EH (cell line): ENCODE data around the gene DCAF8.
"Not testable (repeated sequence)": the region's sequence is repeated elsewhere in the genome, so short reads cannot be mapped to it uniquely, and the experiment has no call there.

Experiments
- DNase-seq: peaks from one replicate; pipeline ENCODE4 v3.0.0-alpha.2; 2015; ENCODE audit warnings: low read depth

The DCAF8 gene

GRCh38 chr1:160261893-160262794 lies at the start of gene DCAF8:
TSS of gene DCAF8 (minus strand) at chr1:160262549. CDS start at chr1:160244008, 18,541 bp downstream.
- peak; percentile 97 for DNase-seq

DNA sequence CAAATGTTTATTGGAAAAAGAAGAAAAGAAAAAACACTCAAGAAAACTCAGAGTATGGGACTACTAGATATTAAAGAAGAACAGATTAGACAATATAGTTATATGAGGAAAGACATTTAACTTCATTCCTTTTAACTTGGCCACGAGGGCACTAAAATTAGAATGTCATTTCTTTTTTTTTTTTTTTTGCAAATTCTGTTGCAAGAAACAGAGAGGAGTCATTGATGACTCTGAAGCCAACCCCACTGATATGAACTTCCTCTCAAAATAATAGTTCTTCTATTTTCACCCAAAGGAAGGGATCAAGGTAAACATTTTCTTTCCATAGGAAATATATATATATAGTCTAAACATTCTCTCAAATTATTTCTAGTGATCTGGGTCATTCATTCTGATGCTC lies 47.2 kb upstream of the DCAF8 start:
- DNase-seq, result peak; percentile 13

DNA sequence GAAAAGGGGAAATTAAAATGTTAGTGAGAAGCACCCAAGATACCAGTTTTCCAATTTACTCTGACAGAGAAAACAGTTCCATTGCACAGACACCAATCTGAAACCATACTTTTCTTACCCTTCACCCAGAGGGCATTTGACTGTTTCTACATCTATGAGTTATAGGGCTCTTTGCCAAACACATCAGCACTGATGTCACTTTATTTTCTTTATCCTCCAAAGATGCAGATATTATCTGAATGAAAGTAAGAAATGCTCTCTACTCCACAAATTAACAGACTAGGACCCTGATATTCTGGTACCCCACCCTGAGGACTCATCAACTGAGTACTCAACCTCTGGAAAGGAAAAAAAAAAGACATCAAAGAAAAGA lies 46.8 kb upstream of the DCAF8 start:
- peak; percentile 72 for DNase-seq

GRCh38 chr1:160308451-160309184 lies 46.3 kb upstream of the DCAF8 start:
- peak; percentile 13 for DNase-seq

GRCh38 chr1:160307118-160307791 lies 44.9 kb upstream of the DCAF8 start:
- no peak for DNase-seq

DNA sequence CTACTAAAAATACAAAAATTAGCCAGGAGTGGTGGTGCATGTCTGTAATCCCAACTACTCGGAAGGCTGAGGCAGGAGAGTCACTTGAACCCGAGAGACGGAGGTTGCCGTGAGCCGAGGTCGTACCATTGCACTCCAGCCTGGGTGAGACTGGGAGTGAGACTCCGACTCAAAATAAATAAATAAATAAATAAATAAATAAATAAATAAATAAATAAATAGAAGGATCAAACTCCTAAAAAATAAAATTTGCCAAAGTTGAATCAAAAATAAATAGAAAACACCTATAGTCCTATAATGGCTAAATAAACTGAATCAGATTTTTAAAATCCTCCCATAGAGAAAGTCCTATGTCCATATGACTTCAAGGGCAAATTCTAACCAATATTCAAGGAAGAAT lies 37.8 kb upstream of the DCAF8 start:
- no peak for DNase-seq

DNA sequence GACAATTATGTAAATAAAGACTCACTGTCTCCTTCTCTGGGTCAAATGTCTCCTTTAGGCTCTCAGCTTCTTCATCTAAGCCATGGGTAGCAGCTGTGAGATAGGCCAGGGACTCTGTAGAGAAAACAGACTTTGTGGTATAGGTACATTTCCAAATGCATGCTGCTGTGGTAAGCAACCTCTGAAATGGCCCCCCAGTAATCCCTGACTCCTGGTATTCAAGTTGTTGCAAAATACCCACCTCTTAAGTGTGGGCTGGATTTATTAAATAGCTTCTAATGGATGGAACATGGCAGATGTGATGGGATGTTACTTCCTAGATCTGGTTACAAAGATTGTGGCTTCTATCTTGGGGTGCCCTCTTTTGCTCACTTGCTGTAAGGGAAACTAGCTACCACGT lies 33.7 kb upstream of the DCAF8 start:
- DNase-seq, result no peak

GRCh38 chr1:160293020-160293968 lies 30.9 kb upstream of the DCAF8 start:
- no peak for DNase-seq

DNA sequence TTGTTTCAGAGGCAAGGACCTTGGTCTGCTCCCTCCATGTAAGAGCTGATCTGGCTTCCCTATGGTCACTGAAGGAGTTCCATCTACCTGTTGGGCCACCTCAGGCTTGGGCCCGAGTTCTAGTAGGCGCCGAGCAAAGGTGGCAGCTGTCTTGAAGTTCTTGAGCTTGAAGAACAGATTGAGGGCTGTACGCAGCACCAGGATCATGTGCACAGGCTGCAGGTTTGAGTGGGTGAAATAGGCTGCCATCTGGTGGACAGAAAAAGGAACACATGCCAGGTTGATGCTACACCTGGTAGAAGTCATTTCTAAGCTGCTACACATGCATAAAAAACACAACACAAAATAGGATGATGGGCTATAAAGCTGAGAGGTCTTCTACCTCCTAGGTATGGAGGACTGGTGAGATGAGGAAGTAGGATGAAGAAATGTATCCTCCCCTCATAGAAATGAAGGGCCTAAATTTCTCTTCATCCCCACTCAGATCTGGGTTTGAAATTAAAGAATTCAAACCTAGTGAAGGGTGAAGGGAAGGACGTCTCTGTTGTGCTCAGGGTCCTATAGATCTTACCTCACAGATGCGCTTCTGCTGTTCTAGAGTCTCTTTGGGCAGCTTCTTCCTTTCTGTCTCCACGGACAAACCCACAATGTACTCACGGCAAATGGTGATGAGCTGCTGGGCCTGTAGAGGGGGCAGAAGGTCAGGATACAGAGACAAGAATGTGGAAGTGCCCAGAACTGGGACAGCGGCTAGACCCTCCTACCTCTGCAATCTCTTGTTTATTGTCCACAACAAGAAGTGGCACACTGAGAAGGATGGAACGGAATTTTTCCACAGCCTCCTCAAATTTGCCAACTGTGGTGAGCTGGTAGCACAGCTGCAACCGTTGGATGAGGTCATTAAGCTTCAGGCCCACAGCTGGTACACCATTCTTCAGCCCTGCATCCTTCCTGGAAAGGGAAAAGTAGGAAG lies 29.2 kb upstream of the DCAF8 start:
- DNase-seq, result peak; percentile 67

DNA sequence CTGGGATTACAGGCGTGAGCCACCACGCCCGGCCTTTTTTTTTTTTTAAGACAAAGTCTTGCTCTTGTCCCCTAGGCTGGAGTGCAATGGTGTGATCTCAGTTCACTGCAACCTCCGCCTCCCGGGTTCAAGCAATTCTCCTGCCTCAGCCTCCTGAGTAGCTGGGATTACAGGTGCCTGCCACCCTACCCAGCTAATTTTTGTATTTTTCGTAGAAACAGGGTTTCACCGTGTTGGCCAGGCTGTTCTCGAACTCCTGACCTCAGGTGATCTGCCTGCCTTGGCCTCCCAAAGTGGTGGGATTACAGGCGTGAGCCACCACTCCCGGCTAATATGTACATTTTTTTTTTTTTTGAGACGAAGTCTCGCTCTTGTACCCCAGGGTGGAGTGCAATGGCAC lies 25.4 kb upstream of the DCAF8 start:
- not testable (repeated sequence) for DNase-seq

- DNase-seq, result no peak
These were observed 23.2 kb upstream of the DCAF8 start for GRCh38 chr1:160285506-160285905.

- DNase-seq, result peak; percentile 93
These were observed 22.5 kb upstream of the DCAF8 start, which contains the start of gene PEX19 for GRCh38 chr1:160284782-160285344. TSS of gene PEX19 (minus strand) at chr1:160285133. CDS start at chr1:160285124, 9 bp downstream.

DNA sequence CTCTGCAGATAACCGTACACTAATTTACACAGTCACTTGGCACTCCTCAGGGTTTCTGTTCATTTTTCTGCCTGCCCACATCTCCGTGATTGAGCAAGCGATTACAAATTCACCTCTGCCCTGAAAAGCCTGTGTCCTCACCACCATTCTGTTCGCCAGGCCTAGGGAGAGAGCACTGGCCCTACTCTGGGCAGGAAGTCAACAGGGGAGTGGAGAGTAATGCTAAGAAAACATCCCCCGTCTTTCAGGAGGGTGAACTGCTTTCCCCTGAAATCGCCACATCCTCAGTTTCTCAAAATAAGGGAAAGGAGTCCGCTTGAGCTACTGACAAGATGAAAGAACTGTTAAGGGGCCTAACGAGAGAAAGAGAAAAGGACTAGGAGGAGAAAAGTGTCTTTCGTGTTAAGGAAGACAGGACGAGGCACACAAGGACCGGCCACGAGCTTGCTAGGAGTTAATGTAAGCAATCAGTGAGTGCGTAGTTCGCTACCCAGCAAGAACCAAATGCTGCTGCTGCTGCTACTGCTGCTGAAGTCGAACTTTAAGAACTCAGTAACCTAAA lies 22.0 kb upstream of the DCAF8 start:
- DNase-seq, result peak; percentile 78

DNA sequence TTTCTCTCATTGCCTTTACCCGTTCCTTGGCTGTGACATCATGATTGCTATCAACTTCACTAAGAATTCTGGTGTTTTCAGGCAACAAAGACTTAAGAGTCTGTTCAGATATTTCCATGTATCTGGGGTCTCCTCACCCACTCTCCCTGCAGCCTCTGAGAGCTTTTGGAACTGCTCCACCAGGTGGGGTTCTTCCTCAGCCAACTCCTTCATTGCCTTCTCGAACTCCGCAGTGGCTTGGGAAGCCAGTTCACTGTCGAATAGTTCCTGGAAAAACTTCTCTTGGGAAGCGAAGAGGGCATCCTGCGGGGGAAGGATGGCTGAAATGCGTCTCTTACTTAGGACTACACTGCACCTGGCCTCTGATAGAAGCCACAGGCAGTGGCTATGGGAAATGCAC lies 20.5 kb upstream of the DCAF8 start:
- no peak for DNase-seq

DNA sequence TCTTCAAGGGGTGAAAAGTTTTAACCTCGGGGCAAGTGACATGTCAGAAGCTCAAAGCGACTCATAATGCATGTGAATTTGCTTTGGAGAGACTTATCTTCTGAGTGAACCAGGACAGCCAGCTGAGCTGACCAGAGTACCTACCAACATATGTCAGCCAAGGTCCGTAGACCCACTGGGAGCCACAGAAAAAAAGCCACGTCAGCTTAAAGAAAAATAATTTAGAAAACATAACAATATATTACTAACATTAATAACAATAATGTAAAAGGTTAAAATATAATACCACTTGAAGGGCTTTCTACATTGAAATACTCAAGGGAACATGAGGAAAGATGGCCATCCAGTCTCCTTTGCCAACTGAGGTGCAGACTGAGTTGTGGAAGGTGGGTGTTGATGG lies 15.6 kb upstream of the DCAF8 start:
- no peak for DNase-seq

- no peak for DNase-seq
These were observed 15.0 kb upstream of the DCAF8 start for GRCh38 chr1:160277330-160277729.

GRCh38 chr1:160271025-160271424 lies 8.7 kb upstream of the DCAF8 start:
- DNase-seq, result no peak

DNA sequence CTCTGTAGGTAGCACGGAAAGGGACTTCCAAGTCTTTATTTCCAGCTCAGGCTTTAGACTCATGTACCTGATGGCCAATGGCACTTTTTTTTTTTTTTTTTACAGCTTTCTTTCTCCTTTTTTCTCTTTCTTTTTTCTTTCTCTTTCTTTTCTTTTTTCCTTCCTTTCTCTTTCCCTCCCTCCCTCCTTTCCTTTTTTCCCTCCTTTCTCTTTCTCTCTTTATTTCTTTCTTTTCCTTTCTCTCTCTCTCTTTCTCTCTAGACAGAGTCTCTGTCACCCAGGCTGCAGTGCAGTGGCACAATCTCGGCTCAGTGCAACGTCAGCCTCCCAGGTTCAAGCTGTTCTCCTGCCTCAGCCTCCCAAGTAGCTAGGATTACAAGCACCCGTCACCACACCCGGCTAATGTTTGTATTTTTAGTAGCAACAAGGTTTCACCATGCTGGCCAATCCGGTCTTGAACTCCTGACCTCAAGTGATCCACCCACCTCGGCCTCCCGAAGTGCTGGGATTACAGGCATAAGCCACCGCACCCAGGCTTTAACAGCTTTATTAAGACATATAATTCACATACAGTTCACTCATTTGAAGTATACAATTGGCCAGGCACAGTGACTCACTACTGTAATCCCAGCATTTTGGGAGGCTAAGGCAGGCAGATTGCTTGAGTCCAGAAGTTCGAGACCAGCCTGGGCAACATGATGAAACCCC lies 5.1 kb upstream of the DCAF8 start:
- DNase-seq, result no peak

- DNase-seq, result no peak
These were observed 2.5 kb upstream of the DCAF8 start for GRCh38 chr1:160264795-160265307.
